NCI-H2196 treated with DMSO at 0.1 percent for 48 hours (cell line): ENCODE results near the gene VAMP7.
"Not testable (repeated sequence)": the region's sequence is repeated elsewhere in the genome, so short reads cannot be mapped to it uniquely, and the experiment has no call there.

ENCODE experiments used
- DNase-seq: peaks from one replicate; lab custom pipeline; 2025; ENCODE audit not compliant: unreplicated experiment; lab: John Stamatoyannopoulos, UW

The VAMP7 gene

GRCh38 chrX:155900765-155901164 lies 19.6 kb downstream of the VAMP7 start:
- no peak for DNase-seq

- DNase-seq, result not testable (repeated sequence)
Observed at GRCh38 chrX:155907661-155908060, 26.5 kb downstream of the VAMP7 start.

- DNase-seq, result no peak
Observed at GRCh38 chrX:155923200-155923599, 42.1 kb downstream of the VAMP7 start.

- not testable (repeated sequence) for DNase-seq
Observed at GRCh38 chrX:155930852-155931618, 49.9 kb downstream of the VAMP7 start.

GRCh38 chrX:155938132-155938531 lies 57.0 kb downstream of the VAMP7 start:
- DNase-seq, result no peak

GRCh38 chrX:155949098-155949497 lies 68.0 kb downstream of the VAMP7 start:
- no peak for DNase-seq

GRCh38 chrX:155951237-155951789 lies 70.2 kb downstream of the VAMP7 start:
- DNase-seq, result no peak

GRCh38 chrX:155953055-155953454 lies 71.9 kb downstream of the VAMP7 start:
- no peak for DNase-seq

- DNase-seq, result no peak
Observed at GRCh38 chrX:155954793-155955192, 73.6 kb downstream of the VAMP7 start.

GRCh38 chrX:155956099-155956498 lies 75.0 kb downstream of the VAMP7 start:
- DNase-seq, result no peak

- DNase-seq, result no peak
Observed at GRCh38 chrX:155956649-155957048, 75.5 kb downstream of the VAMP7 start.

GRCh38 chrX:155957843-155958242 lies 76.7 kb downstream of the VAMP7 start:
- DNase-seq, result no peak

- DNase-seq, result no peak
Observed at GRCh38 chrX:155959018-155959587, 78.0 kb downstream of the VAMP7 start.

GRCh38 chrX:155962906-155963305 lies 81.8 kb downstream of the VAMP7 start:
- no peak for DNase-seq

- DNase-seq, result peak; percentile 2
Observed at GRCh38 chrX:155966876-155967275, 85.7 kb downstream of the VAMP7 start.

GRCh38 chrX:155967653-155968325 lies 86.6 kb downstream of the VAMP7 start:
- no peak for DNase-seq

- no peak for DNase-seq
Observed at GRCh38 chrX:155968326-155968661, 87.1 kb downstream of the VAMP7 start.

GRCh38 chrX:155968791-155969190 lies 87.6 kb downstream of the VAMP7 start:
- DNase-seq, result no peak

GRCh38 chrX:155971658-155972057 lies 90.5 kb downstream of the VAMP7 start:
- not testable (repeated sequence) for DNase-seq

- not testable (repeated sequence) for DNase-seq
Observed at GRCh38 chrX:155972241-155972640, 91.1 kb downstream of the VAMP7 start.

GRCh38 chrX:155983326-155983725 lies 102.2 kb downstream of the VAMP7 start:
- no peak for DNase-seq

- no peak for DNase-seq
Observed at GRCh38 chrX:155985208-155985607, 104.1 kb downstream of the VAMP7 start.
